Measurements from ENCODE around the gene GPRIN2.

DNA sequence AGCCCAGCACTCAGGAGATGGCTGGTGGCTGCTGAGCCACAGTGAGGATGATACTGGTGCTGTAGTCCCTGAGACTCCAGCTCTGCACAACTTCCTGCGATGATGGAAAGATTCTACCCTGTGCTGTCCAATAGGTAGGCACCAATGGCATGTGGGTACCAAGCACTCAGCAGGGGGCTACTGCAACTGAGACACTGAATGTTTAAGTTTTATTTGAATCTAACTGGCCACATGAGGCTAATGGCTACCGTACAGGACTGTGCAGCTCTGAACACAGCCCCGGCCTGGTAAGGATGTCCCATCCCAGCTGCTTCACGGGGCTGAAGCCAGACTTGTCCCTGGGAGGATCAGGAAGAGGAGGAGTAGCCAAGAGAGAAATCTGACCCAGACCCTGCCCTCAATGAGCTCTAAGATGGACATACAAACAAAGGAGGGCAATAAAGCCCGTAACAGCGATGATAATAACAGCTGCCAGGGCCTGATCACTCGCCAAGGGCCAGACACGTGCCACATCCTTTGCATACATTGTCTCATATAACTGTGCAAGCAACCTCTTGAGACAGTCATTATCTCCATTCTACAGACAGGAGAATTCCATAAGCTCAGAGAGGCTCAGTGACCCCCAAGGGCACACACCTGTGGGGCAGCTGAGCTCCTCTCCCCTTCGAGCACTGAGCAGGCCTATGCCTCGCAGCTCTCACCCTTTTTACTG, 3.8 kb downstream of the GPRIN2 start:
- TF ChIP-seq, protein P1, sequence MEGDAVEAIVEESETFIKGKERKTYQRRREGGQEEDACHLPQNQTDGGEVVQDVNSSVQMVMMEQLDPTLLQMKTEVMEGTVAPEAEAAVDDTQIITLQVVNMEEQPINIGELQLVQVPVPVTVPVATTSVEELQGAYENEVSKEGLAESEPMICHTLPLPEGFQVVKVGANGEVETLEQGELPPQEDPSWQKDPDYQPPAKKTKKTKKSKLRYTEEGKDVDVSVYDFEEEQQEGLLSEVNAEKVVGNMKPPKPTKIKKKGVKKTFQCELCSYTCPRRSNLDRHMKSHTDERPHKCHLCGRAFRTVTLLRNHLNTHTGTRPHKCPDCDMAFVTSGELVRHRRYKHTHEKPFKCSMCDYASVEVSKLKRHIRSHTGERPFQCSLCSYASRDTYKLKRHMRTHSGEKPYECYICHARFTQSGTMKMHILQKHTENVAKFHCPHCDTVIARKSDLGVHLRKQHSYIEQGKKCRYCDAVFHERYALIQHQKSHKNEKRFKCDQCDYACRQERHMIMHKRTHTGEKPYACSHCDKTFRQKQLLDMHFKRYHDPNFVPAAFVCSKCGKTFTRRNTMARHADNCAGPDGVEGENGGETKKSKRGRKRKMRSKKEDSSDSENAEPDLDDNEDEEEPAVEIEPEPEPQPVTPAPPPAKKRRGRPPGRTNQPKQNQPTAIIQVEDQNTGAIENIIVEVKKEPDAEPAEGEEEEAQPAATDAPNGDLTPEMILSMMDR (IDR thresholded peaks at IDR 0.05; ENCODE audit: control extremely low read depth in 1 of 3, insufficient read depth in 1 of 3, low read depth in 1 of 3, low read length in 3 of 3), result no peak
- TF ChIP-seq ASH2L (IDR thresholded peaks at IDR 0.05; ENCODE audit: low read length), result no peak
- TF ChIP-seq EGR1 (IDR thresholded peaks at IDR 0.05; ENCODE audit: borderline replicate concordance, low read depth, low read length), result no peak
- no peak for TF ChIP-seq POLR2AphosphoS5 (IDR thresholded peaks at IDR 0.05; ENCODE audit: low read depth, low read length)
- TF ChIP-seq JUN (IDR thresholded peaks at IDR 0.05; ENCODE audit: low read depth, low read length), result no peak
- TF ChIP-seq POLR2A (IDR thresholded peaks at IDR 0.05; ENCODE audit: control extremely low read depth in 1 of 2, low read depth in 2 of 2, low read length in 2 of 2), result 0 out of 3 replicates have a peak, but pooled peaks of 1 of the 2 experiments have one; percentile 28
- no peak for TF ChIP-seq YY1 (IDR thresholded peaks at IDR 0.05; ENCODE audit: low read depth, low read length)
- TF ChIP-seq, protein P2, sequence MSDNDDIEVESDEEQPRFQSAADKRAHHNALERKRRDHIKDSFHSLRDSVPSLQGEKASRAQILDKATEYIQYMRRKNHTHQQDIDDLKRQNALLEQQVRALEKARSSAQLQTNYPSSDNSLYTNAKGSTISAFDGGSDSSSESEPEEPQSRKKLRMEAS (IDR thresholded peaks at IDR 0.05), result no peak
- no peak for TF ChIP-seq BACH1 (IDR thresholded peaks at IDR 0.05; ENCODE audit: low read length)
- TF ChIP-seq EZH2 (IDR thresholded peaks at IDR 0.05; ENCODE audit: low read depth, low read length, severe bottlenecking), result no peak
- no peak for TF ChIP-seq RAD21 (IDR thresholded peaks at IDR 0.05 in 1 of 2, conservative IDR thresholded peaks at IDR 0.05 in 1 of 2; ENCODE audit: low read depth in 2 of 2, low read length in 2 of 2)
- TF ChIP-seq FOSL1 (IDR thresholded peaks at IDR 0.05; ENCODE audit: insufficient read depth, low read depth, low read length), result no peak
- no peak for TF ChIP-seq JUND (IDR thresholded peaks at IDR 0.05; ENCODE audit: low read length)
- TF ChIP-seq, protein P3, sequence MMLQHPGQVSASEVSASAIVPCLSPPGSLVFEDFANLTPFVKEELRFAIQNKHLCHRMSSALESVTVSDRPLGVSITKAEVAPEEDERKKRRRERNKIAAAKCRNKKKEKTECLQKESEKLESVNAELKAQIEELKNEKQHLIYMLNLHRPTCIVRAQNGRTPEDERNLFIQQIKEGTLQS (IDR thresholded peaks at IDR 0.05; ENCODE audit: insufficient read depth, low read depth, low read length), result no peak
